Neuronal stem cell (in vitro differentiated cells): ENCODE results near the gene FAM114A1.

Experiments
- DNase-seq: peaks from one replicate; pipeline ENCODE4 v3.0.0-alpha.2; 2013; ENCODE audit warnings: low spot score
- H2AFZ ChIP-seq: one replicate; pipeline ENCODE4 v1.6.1; 2013; ENCODE audit warnings: mild to moderate bottlenecking, low read length, inconsistent platforms
- H2AK5ac ChIP-seq: 2 replicates; pipeline ENCODE4 v1.6.1; 2013; ENCODE audit warnings: low read depth, mild to moderate bottlenecking, inconsistent platforms, low read length, moderate library complexity, mixed read lengths
- H2BK120ac ChIP-seq: 2 replicates; pipeline ENCODE4 v1.6.1; 2013; ENCODE audit warnings: low read depth, mild to moderate bottlenecking, inconsistent platforms, low read length, moderate library complexity, mixed read lengths
- H2BK12ac ChIP-seq: one replicate; pipeline ENCODE4 v1.6.1; 2013; ENCODE audit warnings: low read length, inconsistent platforms
- H2BK15ac ChIP-seq: 2 replicates; pipeline ENCODE4 v1.6.1; 2013; ENCODE audit warnings: mild to moderate bottlenecking, low read length, inconsistent platforms, mixed read lengths
- H2BK5ac ChIP-seq: one replicate; pipeline ENCODE4 v1.6.1; 2013; ENCODE audit warnings: inconsistent platforms, mild to moderate bottlenecking, low read length, moderate library complexity
- H3K14ac ChIP-seq: one replicate; pipeline ENCODE4 v1.6.1; 2013; ENCODE audit warnings: low read length, inconsistent platforms
- H3K18ac ChIP-seq: 2 replicates; pipeline ENCODE4 v1.6.1; 2013; ENCODE audit warnings: low read length, inconsistent platforms
- H3K23ac ChIP-seq: 2 replicates; pipeline ENCODE4 v1.6.1; 2013; ENCODE audit warnings: low read depth, mild to moderate bottlenecking, mixed read lengths, low read length, inconsistent platforms; ENCODE audit not compliant: poor library complexity
- H3K27ac ChIP-seq: replicated peaks from 3 replicates; pipeline ENCODE4 v1.5.1; 2013; ENCODE audit warnings: low read length, inconsistent platforms
- H3K27me3 ChIP-seq, 3 experiments: 2 replicates each; pipeline ENCODE4 v1.6.1; 2013; ENCODE audit warnings: low read length in 3 of 3, mild to moderate bottlenecking in 2 of 3, inconsistent platforms in 1 of 3, low read depth in 1 of 3, mixed read lengths in 1 of 3, moderate library complexity in 1 of 3; ENCODE audit not compliant: control insufficient read depth in 3 of 3, insufficient read depth in 3 of 3
- H3K36me3 ChIP-seq, 2 donors: replicated peaks in 1 of 2; 2 replicates each; pipeline ENCODE4 v1.6.1; 2013; ENCODE audit warnings: low read length in 2 of 2; ENCODE audit not compliant: control insufficient read depth in 2 of 2, insufficient read depth in 2 of 2
- H3K4ac ChIP-seq: 2 replicates; pipeline ENCODE4 v1.6.1; 2013; ENCODE audit warnings: inconsistent platforms, mild to moderate bottlenecking, low read length, moderate library complexity
- H3K4me1 ChIP-seq, 2 donors: 1 replicate in 1 of 2; 2 replicates in 1 of 2; pipeline ENCODE4 v1.6.1; 2013; ENCODE audit warnings: low read length in 2 of 2, low read depth in 1 of 2; ENCODE audit not compliant: control insufficient read depth in 2 of 2, insufficient read depth in 1 of 2
- H3K4me2 ChIP-seq: one replicate; pipeline ENCODE4 v1.6.1; 2013; ENCODE audit warnings: mild to moderate bottlenecking, low read length, inconsistent platforms; ENCODE audit not compliant: insufficient read depth, poor library complexity, severe bottlenecking
- H3K4me3 ChIP-seq, 2 donors: 2 replicates each; pipeline ENCODE4 v1.5.1; 2013; ENCODE audit warnings: low read length in 2 of 2, mild to moderate bottlenecking in 2 of 2, inconsistent platforms in 1 of 2, moderate library complexity in 1 of 2
- H3K79me1 ChIP-seq: one replicate; pipeline ENCODE4 v1.6.1; 2013; ENCODE audit warnings: low read depth, mild to moderate bottlenecking, inconsistent platforms, low read length, moderate library complexity
- H3K9ac ChIP-seq: one replicate; pipeline ENCODE4 v1.6.1; 2013; ENCODE audit warnings: mild to moderate bottlenecking, low read depth, low read length, inconsistent platforms; ENCODE audit not compliant: poor library complexity
- H3K9me3 ChIP-seq, 2 donors: replicated peaks in 1 of 2; 2 replicates each; pipeline versions ENCODE3 to v1.6.1; 2013; ENCODE audit warnings: low read length in 2 of 2, mild to moderate bottlenecking in 2 of 2, inconsistent platforms in 1 of 2, low read depth in 1 of 2, mixed read lengths in 1 of 2, moderate library complexity in 1 of 2; ENCODE audit not compliant: control insufficient read depth in 2 of 2, insufficient read depth in 1 of 2
- H4K8ac ChIP-seq: one replicate; pipeline ENCODE4 v1.6.1; 2013; ENCODE audit warnings: low read depth, mild to moderate bottlenecking, inconsistent platforms, low read length, moderate library complexity
- H4K91ac ChIP-seq: one replicate; pipeline ENCODE4 v1.6.1; 2013; ENCODE audit warnings: low read length, low read depth, mild to moderate bottlenecking, inconsistent platforms; ENCODE audit not compliant: poor library complexity
- WGBS, 2 donors: extraction: QIAGEN DNeasy Blood & Tissue Kit; methylation state at CpG; one replicate each; pipeline ENCODE4 v1.1.7; 2013; ENCODE audit warnings: missing lambda C conversion rate in 2 of 2, mixed read lengths in 1 of 2; ENCODE audit not compliant: insufficient read length in 2 of 2, insufficient replicate concordance in 1 of 2; ENCODE audit errors: extremely low coverage in 2 of 2; 5-methylcytosine and 5-hydroxymethylcytosine counted together

Gene FAM114A1

DNA sequence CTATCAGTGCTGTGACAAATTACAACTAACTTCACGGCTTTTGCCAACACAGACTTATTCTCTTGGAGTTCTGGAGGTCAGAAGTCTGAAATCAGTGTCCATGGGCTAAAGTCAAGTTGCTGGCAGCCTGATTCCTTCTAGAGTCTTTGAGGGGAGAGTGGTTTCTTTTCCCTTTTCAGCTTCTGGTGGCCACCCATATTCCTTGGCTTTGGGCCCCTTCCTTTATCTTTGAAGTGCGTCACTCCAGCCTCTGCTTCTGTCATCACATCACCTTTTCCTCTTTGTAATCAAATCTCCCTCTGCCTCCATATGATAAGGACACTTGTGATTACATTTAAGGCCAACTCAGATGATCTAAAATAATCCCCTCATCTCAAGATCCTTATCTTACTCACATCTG lies 9.0 kb downstream of the FAM114A1 start:
- Histone ChIP-seq H3K4ac (no peak overlapping the region), H2AK5ac (no peak overlapping the region), H2BK5ac (no peak overlapping the region), H3K4me3 (no peak overlapping the region), H3K9ac (no peak overlapping the region), H2BK120ac (no peak overlapping the region), H3K23ac (no peak overlapping the region), H3K36me3 (no peaks in the 10 kb centered on the region), H3K4me1 (no peaks in the 10 kb centered on the region), H2AFZ (no peak overlapping the region), H3K18ac (no peak overlapping the region), H4K91ac (no peak overlapping the region), H2BK12ac (no peak overlapping the region), H3K79me1 (no peaks in the 10 kb centered on the region), H4K8ac (no peak overlapping the region), H3K9me3 (peaks cover 2 to 3% of the 10 kb centered on the region in 2 donors), H3K27me3 (no peaks in the 10 kb centered on the region), H2BK15ac (no peak overlapping the region), H3K4me2 (no peak overlapping the region), H3K14ac (no peak overlapping the region), H3K27ac (no peak overlapping the region)
- DNase-seq, result no peak
- no CpG with 5 or more reads among the region's 2 CpGs for WGBS, 2 donors

DNA sequence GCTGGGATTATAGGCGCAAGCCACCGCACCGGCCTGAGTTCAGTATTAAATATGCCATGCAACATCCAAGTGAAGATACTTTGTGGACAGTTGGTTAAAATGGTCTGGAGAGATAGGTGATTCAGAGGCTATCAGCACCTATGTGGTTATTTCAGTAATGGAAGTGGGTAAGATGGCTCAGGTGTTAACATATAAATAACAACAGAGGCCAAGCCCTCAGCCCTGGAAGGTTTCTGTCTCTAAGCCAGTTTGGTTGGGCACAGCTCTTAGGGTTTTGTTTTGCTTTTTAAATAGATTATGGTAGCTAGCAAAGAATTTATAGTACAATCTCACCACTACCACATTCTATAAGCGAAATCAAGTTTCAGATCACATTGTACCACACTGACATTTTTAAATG lies 16.6 kb downstream of the FAM114A1 start:
- Histone ChIP-seq H3K18ac (no peak overlapping the region), H2BK120ac (no peak overlapping the region), H3K23ac (no peak overlapping the region), H3K9me3 (no peaks in the 10 kb centered on the region), H3K4me3 (no peak overlapping the region), H3K27ac (no peak overlapping the region), H4K8ac (no peak overlapping the region), H2BK12ac (no peak overlapping the region), H3K4me2 (no peak overlapping the region), H3K79me1 (no peaks in the 10 kb centered on the region), H3K9ac (no peak overlapping the region), H3K14ac (no peak overlapping the region), H2BK15ac (no peak overlapping the region), H3K36me3 (no peaks in the 10 kb centered on the region), H2AK5ac (no peak overlapping the region), H2BK5ac (no peak overlapping the region), H2AFZ (no peak overlapping the region), H3K27me3 (no peaks in the 10 kb centered on the region), H3K4ac (no peak overlapping the region), H3K4me1 (no peaks in the 10 kb centered on the region), H4K91ac (no peak overlapping the region)
- no peak for DNase-seq
- no CpG with 5 or more reads among the region's 4 CpGs for WGBS, 2 donors

- H2AK5ac ChIP-seq, result no peak overlapping the region
- H3K4me3 ChIP-seq, result no peak overlapping the region
- H4K8ac ChIP-seq, result no peak overlapping the region
- H3K23ac ChIP-seq, result no peak overlapping the region
- H2BK5ac ChIP-seq, result no peak overlapping the region
- no peak overlapping the region for H3K14ac ChIP-seq
- H3K18ac ChIP-seq, result no peak overlapping the region
- H2BK120ac ChIP-seq, result no peak overlapping the region
- H3K9me3 ChIP-seq, result no peaks in the 10 kb centered on the region
- no peaks in the 10 kb centered on the region for H3K27me3 ChIP-seq
- no peaks in the 10 kb centered on the region for H3K36me3 ChIP-seq
- no peak for DNase-seq
- no peak overlapping the region for H2AFZ ChIP-seq
- H3K9ac ChIP-seq, result no peak overlapping the region
- no peak overlapping the region for H3K4ac ChIP-seq
- no peak overlapping the region for H3K27ac ChIP-seq
- WGBS, 2 donors, result no CpG with 5 or more reads among the region's 1 CpG
- no peak overlapping the region for H2BK15ac ChIP-seq
- H3K79me1 ChIP-seq, result no peaks in the 10 kb centered on the region
- H3K4me2 ChIP-seq, result no peak overlapping the region
- H3K4me1 ChIP-seq, result peaks cover 0 to 1% of the 10 kb centered on the region in 2 donors
- no peak overlapping the region for H2BK12ac ChIP-seq
- H4K91ac ChIP-seq, result no peak overlapping the region
These were observed 21.5 kb downstream of the FAM114A1 start for GRCh38 chr4:38889143-38889542.

- Histone ChIP-seq H3K18ac (no peak overlapping the region), H2AFZ (no peak overlapping the region), H3K27ac (no peak overlapping the region), H3K23ac (no peak overlapping the region), H3K4ac (no peak overlapping the region), H2BK120ac (no peak overlapping the region), H3K4me2 (no peak overlapping the region), H3K4me3 (no peak overlapping the region), H3K14ac (no peak overlapping the region), H3K9me3 (no peaks in the 10 kb centered on the region), H2BK5ac (no peak overlapping the region), H4K8ac (no peak overlapping the region), H2BK12ac (no peak overlapping the region), H3K36me3 (no peaks in the 10 kb centered on the region), H3K27me3 (no peaks in the 10 kb centered on the region), H2AK5ac (no peak overlapping the region), H2BK15ac (no peak overlapping the region), H4K91ac (no peak overlapping the region), H3K79me1 (no peaks in the 10 kb centered on the region), H3K4me1 (peaks cover 0 to 1% of the 10 kb centered on the region in 2 donors), H3K9ac (no peak overlapping the region)
- DNase-seq, result no peak
- WGBS, 2 donors, result no CpG with 5 or more reads among the region's 10 CpGs
These were observed 23.7 kb downstream of the FAM114A1 start for GRCh38 chr4:38891051-38891983.
